DLD1 (cell line): ENCODE results near the gene TFAP2E.

Experiments used
- in situ Hi-C: cut with HindIII; loops from 2 replicates; pipeline ENCODE4 v1.10.0; 2017; ENCODE audit warnings: low sequenced_read_pairs

Gene TFAP2E

DNA sequence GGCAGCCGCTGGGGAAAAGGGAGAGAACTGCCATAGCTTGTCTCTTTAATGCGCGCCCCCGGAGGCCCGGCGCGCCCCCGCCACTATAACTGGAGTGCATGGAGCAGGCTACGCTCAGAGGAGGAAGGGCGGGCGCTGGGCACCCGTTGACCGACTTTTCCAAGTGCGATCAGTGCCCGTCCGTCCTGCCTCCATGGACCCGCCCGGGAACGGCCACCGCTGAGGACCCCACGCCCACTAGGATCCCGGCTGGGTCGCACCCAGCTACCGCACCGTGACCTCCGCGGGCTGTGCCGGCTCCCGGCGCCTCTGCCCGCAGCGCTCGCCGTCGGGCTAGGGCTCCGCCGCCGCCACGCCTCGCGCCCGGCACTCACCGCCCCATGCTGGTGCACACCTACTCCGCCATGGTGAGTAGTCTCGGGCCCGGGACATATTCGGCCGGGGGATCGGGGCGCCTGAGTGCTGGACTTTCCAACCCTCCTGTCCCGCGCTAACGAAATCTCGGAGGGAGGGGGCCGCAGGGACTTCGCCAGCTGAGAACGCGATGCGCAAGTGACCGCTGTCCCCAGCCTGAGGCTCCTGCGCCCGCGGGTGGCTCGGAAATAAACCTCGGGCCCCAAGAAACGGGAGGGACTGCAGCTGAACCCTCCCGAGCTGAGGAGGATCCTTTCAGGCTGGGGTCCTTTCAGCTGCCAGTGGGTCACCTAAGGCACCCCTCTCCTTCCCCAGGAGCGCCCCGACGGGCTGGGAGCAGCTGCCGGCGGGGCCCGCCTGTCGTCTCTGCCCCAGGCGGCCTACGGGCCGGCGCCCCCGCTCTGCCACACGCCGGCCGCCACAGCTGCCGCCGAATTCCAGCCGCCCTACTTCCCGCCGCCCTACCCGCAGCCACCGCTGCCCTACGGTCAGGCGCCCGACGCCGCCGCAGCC is at the start of gene TFAP2E:
TSS of gene TFAP2E (plus strand) at position 117 of the 927 bp plus-strand sequence. CDS start at position 381, 264 bp downstream.
- in situ Hi-C loops, result no loop called here

- in situ Hi-C loops, result no loop called here
Measured at GRCh38 chr1:35524106-35524505, 49.0 kb upstream of the TFAP2E start.

- in situ Hi-C loops, result no loop called here
Measured at GRCh38 chr1:35530168-35530567, 42.9 kb upstream of the TFAP2E start.

DNA sequence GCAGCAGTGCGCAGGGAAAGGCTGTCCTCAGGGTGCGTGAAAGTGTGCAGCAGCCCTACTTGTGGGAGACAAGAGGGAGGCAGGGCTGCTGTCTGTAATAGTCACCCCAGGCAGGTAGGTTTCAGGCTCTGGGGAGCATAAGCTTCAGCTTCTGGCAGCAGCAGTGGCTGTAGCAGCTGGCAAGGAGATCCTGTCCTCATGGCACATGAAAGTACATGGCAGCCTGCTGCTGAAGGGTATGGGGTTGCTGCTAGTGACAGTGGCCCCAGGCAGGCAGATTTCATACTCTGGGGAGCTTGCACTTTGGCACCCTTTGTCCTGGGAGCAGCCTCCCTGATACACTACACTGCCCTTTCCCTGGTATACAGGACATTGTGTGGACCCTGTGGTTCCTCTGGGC is 42.2 kb upstream of the TFAP2E start:
- in situ Hi-C loops, result no loop called here

DNA sequence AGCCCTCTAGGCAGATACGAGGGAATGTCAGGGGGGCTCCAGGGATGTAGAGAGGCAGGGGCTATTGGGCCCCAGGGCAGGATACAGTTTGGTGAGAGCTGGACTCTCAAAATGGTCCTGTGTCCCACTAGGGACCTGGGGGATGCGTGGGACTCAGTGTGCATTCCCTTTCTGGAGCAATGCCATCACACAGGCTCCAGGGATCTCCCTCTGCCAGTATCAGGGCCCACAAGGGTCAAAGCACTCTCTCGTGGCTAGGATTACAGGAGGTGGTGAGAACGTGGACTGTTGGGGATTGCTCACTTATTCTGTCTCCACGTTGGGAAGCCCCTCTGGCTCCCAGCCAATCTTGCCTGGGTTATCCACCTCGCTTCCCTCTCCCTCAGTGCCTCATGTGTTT is 41.7 kb upstream of the TFAP2E start:
- in situ Hi-C loops, result no loop called here

DNA sequence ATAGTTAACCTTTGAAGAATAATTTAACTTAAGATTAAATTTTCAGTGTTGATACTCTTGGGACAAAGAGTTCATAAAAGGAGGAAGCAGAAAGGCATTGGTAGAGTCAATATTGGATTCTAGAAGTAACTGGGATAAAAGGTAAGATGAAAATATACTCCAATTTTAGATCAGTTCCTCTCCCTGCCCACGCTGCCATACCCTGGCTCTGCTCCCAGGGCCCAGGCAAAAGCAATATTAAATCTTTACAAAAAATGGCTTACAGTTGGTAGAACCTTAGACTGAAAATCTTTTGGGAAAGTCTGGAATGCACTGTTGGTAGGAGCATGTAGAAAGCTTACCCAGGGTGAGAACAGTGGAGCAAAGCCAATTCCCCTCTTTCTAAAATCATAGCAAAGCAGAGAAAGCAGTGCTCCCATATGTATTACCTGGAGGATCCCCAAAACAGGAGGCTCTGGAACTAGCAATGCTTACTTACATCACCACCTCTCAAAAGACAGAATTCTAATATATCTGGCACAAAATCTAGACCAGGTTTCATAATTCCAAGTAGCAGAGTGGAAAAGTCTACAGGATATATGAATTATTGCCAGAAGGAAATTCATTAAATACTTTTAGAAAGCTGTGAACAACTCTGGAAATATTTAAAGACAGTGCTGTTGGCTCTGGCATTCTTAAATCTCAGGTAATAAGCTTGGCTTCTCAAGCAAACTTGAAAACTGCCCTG is 40.5 kb upstream of the TFAP2E start:
- in situ Hi-C loops, result no loop called here

- in situ Hi-C loops, result no loop called here
Measured at GRCh38 chr1:35533586-35533985, 39.5 kb upstream of the TFAP2E start.

DNA sequence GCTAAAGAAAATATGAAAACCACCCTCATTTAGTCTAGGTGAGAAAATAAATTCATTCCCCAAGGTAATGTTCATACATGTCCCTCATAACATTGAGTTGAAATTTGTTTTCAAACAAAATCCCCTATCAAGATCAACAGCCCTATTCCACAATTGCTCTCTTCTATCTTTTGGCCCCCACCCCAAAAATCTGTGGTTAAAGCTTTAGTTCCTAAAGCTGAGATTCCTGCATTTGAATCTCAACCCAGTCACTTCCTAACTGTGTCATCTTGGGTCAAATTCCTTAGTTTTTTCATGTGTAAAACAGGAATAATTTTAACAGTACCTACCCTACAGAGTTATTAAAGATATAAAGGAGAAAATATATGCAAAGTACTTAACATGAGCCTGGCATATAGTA is 37.9 kb upstream of the TFAP2E start:
- in situ Hi-C loops, result no loop called here

GRCh38 chr1:35536556-35537162 is 36.5 kb upstream of the TFAP2E start:
- in situ Hi-C loops, result no loop called here

GRCh38 chr1:35537806-35538205 is 35.3 kb upstream of the TFAP2E start:
- in situ Hi-C loops, result no loop called here

GRCh38 chr1:35539073-35539823 is 33.9 kb upstream of the TFAP2E start:
- in situ Hi-C loops, result no loop called here

DNA sequence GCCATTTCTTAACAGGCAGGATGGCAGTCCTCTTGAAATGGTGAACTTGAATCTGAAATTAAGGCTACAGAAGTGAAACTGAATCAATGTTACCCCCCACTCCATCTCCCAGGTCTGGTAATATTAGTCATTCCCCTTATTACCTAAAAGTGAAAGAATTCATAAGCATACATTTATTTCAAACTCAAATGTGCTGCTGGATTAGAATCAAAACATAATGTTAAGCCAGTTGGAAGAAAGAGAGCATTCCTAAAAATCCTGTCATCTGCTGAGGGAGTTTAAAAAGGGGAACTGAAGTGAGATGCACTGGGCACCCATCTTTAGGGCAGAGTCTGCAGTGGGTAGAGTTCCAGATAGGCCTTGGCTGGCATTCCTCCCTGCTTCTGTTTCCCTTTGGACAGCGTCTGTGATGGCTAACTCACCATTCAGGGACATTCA is 33.3 kb upstream of the TFAP2E start:
- in situ Hi-C loops, result no loop called here

GRCh38 chr1:35544976-35545375 is 28.1 kb upstream of the TFAP2E start:
- in situ Hi-C loops, result no loop called here

DNA sequence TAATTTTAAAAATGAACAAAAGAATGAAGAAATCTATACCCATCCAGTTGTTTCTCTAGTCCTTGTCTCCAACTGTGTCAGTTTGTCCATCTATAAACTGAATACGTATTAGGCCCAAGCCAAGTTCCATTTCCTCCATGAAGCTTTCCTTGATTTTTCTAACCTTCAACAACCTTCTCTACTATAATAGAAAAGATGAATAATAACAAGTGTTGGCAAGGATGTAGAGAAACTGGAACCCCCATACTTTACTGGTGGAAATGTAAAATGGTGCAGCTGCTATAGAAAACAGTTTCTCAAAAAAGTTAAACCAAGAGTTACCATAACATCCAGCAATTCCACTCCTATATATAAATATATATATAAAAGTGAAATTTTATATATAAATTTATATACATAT is 26.5 kb upstream of the TFAP2E start:
- in situ Hi-C loops, result no loop called here

GRCh38 chr1:35553851-35554250 is 19.3 kb upstream of the TFAP2E start:
- in situ Hi-C loops, result no loop called here

GRCh38 chr1:35554266-35555211 is 18.6 kb upstream of the TFAP2E start:
- in situ Hi-C loops, result no loop called here

GRCh38 chr1:35555212-35555584 is 17.9 kb upstream of the TFAP2E start:
- in situ Hi-C loops, result no loop called here

GRCh38 chr1:35555601-35556477 is 17.3 kb upstream of the TFAP2E start:
- in situ Hi-C loops, result no loop called here
